Measurements from ENCODE around the gene IRF6.
A peak's percentile ranks its signal among the peaks of the same experiment; 100 is the strongest.

IRF6 gene

GRCh38 chr1:209790286-209791193, 15.4 kb downstream of the IRF6 start:
- no peak for DNase-seq (ENCODE audit: low read depth in 2 of 2, low spot score in 1 of 2)

- no peak for DNase-seq (ENCODE audit: low read depth in 2 of 2, low spot score in 1 of 2)
These were observed 16.7 kb downstream of the IRF6 start for GRCh38 chr1:209789245-209789644.

- DNase-seq (ENCODE audit: low read depth in 2 of 2, low spot score in 1 of 2) = no peak
These were observed 18.4 kb downstream of the IRF6 start for GRCh38 chr1:209787551-209787950.

GRCh38 chr1:209786146-209786545, 19.8 kb downstream of the IRF6 start:
- no peak for DNase-seq (ENCODE audit: low read depth in 2 of 2, low spot score in 1 of 2)

GRCh38 chr1:209785592-209785991, 20.4 kb downstream of the IRF6 start:
- no peak for DNase-seq (ENCODE audit: low read depth in 2 of 2, low spot score in 1 of 2)

- peak; percentile 99 for DNase-seq (ENCODE audit: low read depth in 2 of 2, low spot score in 1 of 2)
These were observed 21.4 kb downstream of the IRF6 start, which contains the start of gene C1orf74 for GRCh38 chr1:209784265-209785169. Gene C1orf74, minus strand, starts transcription at chr1:209784559. Its CDS starts 925 bp downstream, at chr1:209783634.

GRCh38 chr1:209783386-209783785, 22.6 kb downstream of the IRF6 start:
- DNase-seq (ENCODE audit: low read depth in 2 of 2, low spot score in 1 of 2) = no peak

GRCh38 chr1:209780268-209780667, 25.7 kb downstream of the IRF6 start:
- DNase-seq (ENCODE audit: low read depth in 2 of 2, low spot score in 1 of 2) = no peak

GRCh38 chr1:209778102-209778501, 27.8 kb downstream of the IRF6 start:
- DNase-seq (ENCODE audit: low read depth in 2 of 2, low spot score in 1 of 2) = no peak

GRCh38 chr1:209777587-209777986, 28.4 kb downstream of the IRF6 start:
- DNase-seq (ENCODE audit: low read depth in 2 of 2, low spot score in 1 of 2) = no peak

GRCh38 chr1:209775678-209776077, 30.3 kb downstream of the IRF6 start:
- DNase-seq (ENCODE audit: low read depth in 2 of 2, low spot score in 1 of 2) = no peak

- DNase-seq (ENCODE audit: low read depth in 2 of 2, low spot score in 1 of 2) = no peak
These were observed 31.4 kb downstream of the IRF6 start for GRCh38 chr1:209774592-209774991.

- DNase-seq (ENCODE audit: low read depth in 2 of 2, low spot score in 1 of 2) = no peak
These were observed 33.8 kb downstream of the IRF6 start for GRCh38 chr1:209772126-209772525.

- DNase-seq (ENCODE audit: low read depth in 2 of 2, low spot score in 1 of 2) = no peak
These were observed 35.1 kb downstream of the IRF6 start for GRCh38 chr1:209770636-209771415.

GRCh38 chr1:209769971-209770370, 36.0 kb downstream of the IRF6 start:
- DNase-seq (ENCODE audit: low read depth in 2 of 2, low spot score in 1 of 2) = no peak

GRCh38 chr1:209769171-209769904, 36.6 kb downstream of the IRF6 start:
- peak; percentile 51 to 71 for DNase-seq (ENCODE audit: low read depth in 2 of 2, low spot score in 1 of 2)

- DNase-seq (ENCODE audit: low read depth in 2 of 2, low spot score in 1 of 2) = peak; percentile 49 to 67
These were observed 37.6 kb downstream of the IRF6 start for GRCh38 chr1:209768354-209768774.

- no peak for DNase-seq (ENCODE audit: low read depth in 2 of 2, low spot score in 1 of 2)
These were observed 38.2 kb downstream of the IRF6 start for GRCh38 chr1:209767706-209768105.

GRCh38 chr1:209767096-209767495, 38.8 kb downstream of the IRF6 start:
- no peak for DNase-seq (ENCODE audit: low read depth in 2 of 2, low spot score in 1 of 2)

- no peak for DNase-seq (ENCODE audit: low read depth in 2 of 2, low spot score in 1 of 2)
These were observed 39.9 kb downstream of the IRF6 start for GRCh38 chr1:209766051-209766450.
